SU-DHL-6 (cell line): ENCODE data around the gene SLC9A3.

Experiments
- H2AFZ ChIP-seq: fragments of 200-600 bp; sonication (generic); 2 replicates; pipeline ENCODE4 v1.6.1; 2014; ENCODE audit warnings: low read depth, mild to moderate bottlenecking, moderate library complexity, mixed read lengths, antibody characterized with exemption, low read length; ENCODE audit not compliant: severe bottlenecking
- H3F3A ChIP-seq: fragments of 200-600 bp; shearing (Covaris generic); 2 replicates; pipeline ENCODE4 v1.6.0; 2016; ENCODE audit warnings: antibody characterized with exemption, mild to moderate bottlenecking; ENCODE audit not compliant: insufficient read depth
- H3K27ac ChIP-seq: fragments of 200-600 bp; sonication (generic); 2 replicates; pipeline ENCODE4 v1.5.1; 2016; ENCODE audit warnings: low read depth, mild to moderate bottlenecking, low read length, moderate library complexity, mixed read lengths
- H3K27me3 ChIP-seq: fragments of 200-600 bp; sonication (generic), shearing (Covaris generic); 2 replicates; pipeline ENCODE4 v1.6.0; 2014; ENCODE audit warnings: mild to moderate bottlenecking, low read length
- H3K36me3 ChIP-seq: fragments of 200-600 bp; sonication (generic); 2 replicates; pipeline ENCODE4 v1.6.1; 2014; ENCODE audit warnings: mild to moderate bottlenecking, low read length, mixed read lengths
- H3K4me2 ChIP-seq: fragments of 300-600, 200-600 bp; shearing (Covaris generic), sonication (generic); 2 replicates; pipeline ENCODE4 v1.6.0; 2014; ENCODE audit warnings: low read length, low read depth, mild to moderate bottlenecking; ENCODE audit not compliant: poor library complexity, severe bottlenecking
- H3K4me3 ChIP-seq: fragments of 200-600 bp; sonication (generic); 2 replicates; pipeline ENCODE4 v1.5.1; 2014; ENCODE audit warnings: antibody characterized with exemption, low read length, mild to moderate bottlenecking, mixed read lengths; ENCODE audit not compliant: insufficient read depth, poor library complexity, severe bottlenecking
- H3K79me2 ChIP-seq: fragments of 200-600 bp; sonication (generic); 2 replicates; pipeline ENCODE4 v1.6.1; 2014; ENCODE audit warnings: mild to moderate bottlenecking, low read length, moderate library complexity; ENCODE audit not compliant: insufficient read depth
- H3K9ac ChIP-seq: fragments of 200-600 bp; sonication (generic); 2 replicates; pipeline ENCODE4 v1.7.0; 2014; ENCODE audit warnings: mild to moderate bottlenecking, low read length
- H3K9me2 ChIP-seq: fragments of 200-600 bp; sonication (generic); replicated peaks from 2 replicates; pipeline ENCODE4 v1.6.1; 2014; ENCODE audit warnings: low read length; ENCODE audit not compliant: insufficient read depth
- H3K9me3 ChIP-seq: fragments of 200-600 bp; sonication (generic); 2 replicates; pipeline ENCODE4 v1.6.1; 2014; ENCODE audit warnings: low read length, mixed read lengths; ENCODE audit not compliant: insufficient read depth
- H4K20me1 ChIP-seq: fragments of 200-600 bp; sonication (generic); 2 replicates; pipeline ENCODE4 v1.6.1; 2014; ENCODE audit warnings: low read depth, mild to moderate bottlenecking, antibody characterized with exemption, low read length, moderate library complexity, mixed read lengths
- CTCF ChIP-seq: fragments of 200-600 bp; sonication (generic); IDR thresholded peaks from one replicate; pipeline ENCODE4 v1.5.1; 2017; ENCODE audit warnings: antibody characterized with exemption, mild to moderate bottlenecking, low read length, moderate library complexity; ENCODE audit not compliant: insufficient read depth, poor library complexity, severe bottlenecking
- EZH2phosphoT487 ChIP-seq: fragments of 200-600 bp; sonication (generic), shearing (Covaris generic); conservative IDR thresholded peaks from 2 replicates; pipeline ENCODE4 v1.6.1; 2018; ENCODE audit warnings: mild to moderate bottlenecking, antibody characterized with exemption, low read length, moderate library complexity, mixed read lengths

SLC9A3 gene

GRCh38 chr5:538271-538771 is 14.1 kb upstream of the SLC9A3 start:
- Histone ChIP-seq H2AFZ (no peak overlapping the region), H3K9ac (no peak overlapping the region), H3K4me2 (no peak overlapping the region), H3K27me3 (no peaks in the 10 kb centered on the region), H3K9me3 (no peaks in the 10 kb centered on the region), H3K9me2 (no peaks in the 10 kb centered on the region), H3K27ac (no peak overlapping the region), H4K20me1 (no peaks in the 10 kb centered on the region), H3K36me3 (no peaks in the 10 kb centered on the region), H3K79me2 (no peaks in the 10 kb centered on the region), H3F3A (no peaks in the 10 kb centered on the region), H3K4me3 (no peak overlapping the region)
- TF ChIP-seq CTCF (no peak), EZH2phosphoT487 (no peak)

GRCh38 chr5:537621-538071 is 13.4 kb upstream of the SLC9A3 start:
- no peaks in the 10 kb centered on the region for H4K20me1 ChIP-seq
- no peaks in the 10 kb centered on the region for H3K9me2 ChIP-seq
- H3K9ac ChIP-seq: no peak overlapping the region
- no peaks in the 10 kb centered on the region for H3K79me2 ChIP-seq
- H3K27ac ChIP-seq: no peak overlapping the region
- H3K4me2 ChIP-seq: no peak overlapping the region
- TF ChIP-seq EZH2phosphoT487 (no peak), CTCF (no peak)
- no peaks in the 10 kb centered on the region for H3K27me3 ChIP-seq
- no peaks in the 10 kb centered on the region for H3F3A ChIP-seq
- no peaks in the 10 kb centered on the region for H3K9me3 ChIP-seq
- H3K36me3 ChIP-seq: no peaks in the 10 kb centered on the region
- no peak overlapping the region for H3K4me3 ChIP-seq
- H2AFZ ChIP-seq: no peak overlapping the region

- H4K20me1 ChIP-seq: no peaks in the 10 kb centered on the region
- no peak overlapping the region for H3K4me2 ChIP-seq
- H3K9me3 ChIP-seq: no peaks in the 10 kb centered on the region
- H3F3A ChIP-seq: no peaks in the 10 kb centered on the region
- H3K9me2 ChIP-seq: no peaks in the 10 kb centered on the region
- H3K36me3 ChIP-seq: no peaks in the 10 kb centered on the region
- no peak overlapping the region for H3K9ac ChIP-seq
- no peak overlapping the region for H3K4me3 ChIP-seq
- TF ChIP-seq CTCF: no peak
- TF ChIP-seq EZH2phosphoT487: no peak
- H2AFZ ChIP-seq: no peak overlapping the region
- no peaks in the 10 kb centered on the region for H3K79me2 ChIP-seq
- H3K27me3 ChIP-seq: no peaks in the 10 kb centered on the region
- no peak overlapping the region for H3K27ac ChIP-seq
These were observed 12.8 kb upstream of the SLC9A3 start for GRCh38 chr5:537098-537497.
